Ishikawa (cell line): ENCODE data around the gene KCNQ5.

ENCODE experiments used
- CEBPB ChIP-seq: IDR thresholded peaks from 2 replicates; pipeline ENCODE4 v1.6.1; 2012
- CREB1 ChIP-seq: IDR thresholded peaks from 2 replicates; pipeline ENCODE4 v1.6.1; 2012; ENCODE audit warnings: low read depth
- EGR1 ChIP-seq: IDR thresholded peaks from 2 replicates; pipeline ENCODE4 v1.6.1; 2012
- EP300 ChIP-seq: IDR thresholded peaks from 2 replicates; pipeline ENCODE4 v1.6.1; 2012; ENCODE audit warnings: borderline replicate concordance
- FOXM1 ChIP-seq: IDR thresholded peaks from 2 replicates; pipeline ENCODE4 v1.6.1; 2012; ENCODE audit warnings: low read depth, borderline replicate concordance
- MAX ChIP-seq: IDR thresholded peaks from 2 replicates; pipeline ENCODE4 v1.6.1; 2012
- NFIC ChIP-seq: IDR thresholded peaks from 2 replicates; pipeline ENCODE4 v1.6.1; 2012
- RAD21 ChIP-seq: IDR thresholded peaks from 2 replicates; pipeline ENCODE4 v1.6.1; 2012; ENCODE audit warnings: low read depth
- REST ChIP-seq: IDR thresholded peaks from 2 replicates; pipeline ENCODE4 v1.6.1; 2012; ENCODE audit warnings: low read depth, mild to moderate bottlenecking
- TAF1 ChIP-seq: IDR thresholded peaks from 2 replicates; pipeline ENCODE4 v1.6.1; 2012; ENCODE audit warnings: low read depth, mild to moderate bottlenecking
- TCF12 ChIP-seq: IDR thresholded peaks from 2 replicates; pipeline ENCODE4 v1.6.1; 2012; ENCODE audit warnings: low read depth
- TEAD4 ChIP-seq: IDR thresholded peaks from 2 replicates; pipeline ENCODE4 v1.6.1; 2012
- USF1 ChIP-seq: IDR thresholded peaks from 2 replicates; pipeline ENCODE4 v1.6.1; 2012
- YY1 ChIP-seq: IDR thresholded peaks from 2 replicates; pipeline ENCODE4 v1.6.1; 2012; ENCODE audit warnings: low read depth
- ZBTB7A ChIP-seq: IDR thresholded peaks from 2 replicates; pipeline ENCODE4 v1.6.1; 2012; ENCODE audit warnings: low read depth

The KCNQ5 gene

GRCh38 chr6:73236144-73236750, 614.4 kb downstream of the KCNQ5 start:
- TF ChIP-seq NFIC (no peak), REST (no peak), USF1 (no peak), EP300 (no peak), FOXM1 (no peak), ZBTB7A (no peak), EGR1 (no peak), TCF12 (no peak), TAF1 (no peak), CREB1 (no peak), TEAD4 (no peak), YY1 (no peak), MAX (no peak), CEBPB (no peak)

- no peak for TF ChIP-seq ZBTB7A
- TF ChIP-seq CREB1 = no peak
- TF ChIP-seq NFIC = no peak
- no peak for TF ChIP-seq EGR1
- TF ChIP-seq CEBPB = no peak
- no peak for TF ChIP-seq TCF12
- no peak for TF ChIP-seq TEAD4
- no peak for TF ChIP-seq REST
- TF ChIP-seq FOXM1 = no peak
- no peak for TF ChIP-seq YY1
- no peak for TF ChIP-seq USF1
- TF ChIP-seq RAD21 = no peak
- TF ChIP-seq TAF1 = no peak
- TF ChIP-seq MAX = no peak
- TF ChIP-seq EP300 = no peak
These were observed 618.9 kb downstream of the KCNQ5 start for GRCh38 chr6:73240730-73241129.

- TF ChIP-seq TAF1 = no peak
- no peak for TF ChIP-seq ZBTB7A
- TF ChIP-seq USF1 = no peak
- no peak for TF ChIP-seq CEBPB
- no peak for TF ChIP-seq TCF12
- TF ChIP-seq RAD21 = no peak
- TF ChIP-seq MAX = no peak
- TF ChIP-seq EGR1 = no peak
These were observed 620.1 kb downstream of the KCNQ5 start for GRCh38 chr6:73242001-73242400.
